NCI-H748 (cell line): ENCODE data around the gene TLE4.
"Not testable (repeated sequence)": the region's sequence is repeated elsewhere in the genome, so short reads cannot be mapped to it uniquely, and the experiment has no call there.

ENCODE experiments used
- DNase-seq: peaks from one replicate; lab custom pipeline; 2025; ENCODE audit not compliant: unreplicated experiment; lab: John Stamatoyannopoulos, UW

Gene TLE4

DNA sequence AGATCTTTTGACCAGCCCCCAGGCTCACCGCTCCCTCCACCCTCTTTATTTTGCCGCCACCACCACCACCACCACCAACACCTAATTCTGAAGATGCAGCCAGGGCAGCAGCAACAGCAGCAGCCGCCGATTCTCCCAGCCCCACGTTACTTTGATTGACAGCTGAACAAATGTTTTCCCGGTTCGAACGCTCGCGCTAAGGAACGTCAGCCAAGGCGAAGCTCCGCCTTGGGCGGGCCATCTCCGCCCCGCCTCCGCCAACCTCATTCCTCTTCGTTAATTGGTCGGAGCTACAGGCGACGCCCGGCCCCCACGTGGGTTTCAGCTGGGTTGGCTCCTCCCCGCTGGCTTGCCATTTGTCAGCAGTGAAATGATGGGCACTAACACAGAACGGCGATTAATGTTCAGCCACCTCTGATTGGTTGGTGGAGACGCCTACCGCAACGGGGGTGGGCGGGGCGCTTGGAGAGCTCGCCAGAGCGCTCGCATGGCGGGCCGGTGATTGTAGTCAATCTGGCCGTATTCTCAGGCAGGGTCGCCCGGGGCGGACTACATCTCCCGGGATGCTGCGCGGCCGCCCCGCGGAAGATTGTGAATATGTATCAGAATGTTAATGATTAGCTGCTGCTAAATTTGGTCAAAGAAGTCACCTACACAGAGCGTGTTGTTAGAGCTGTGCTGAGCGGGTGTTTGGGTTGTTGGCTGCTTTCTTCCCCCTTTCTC lies at the start of gene TLE4:
Gene TLE4, plus strand, starts transcription at position 657 of the 723 bp plus-strand sequence. CDS start 826 bp downstream, outside the sequence.
- DNase-seq = peak; percentile 100

DNA sequence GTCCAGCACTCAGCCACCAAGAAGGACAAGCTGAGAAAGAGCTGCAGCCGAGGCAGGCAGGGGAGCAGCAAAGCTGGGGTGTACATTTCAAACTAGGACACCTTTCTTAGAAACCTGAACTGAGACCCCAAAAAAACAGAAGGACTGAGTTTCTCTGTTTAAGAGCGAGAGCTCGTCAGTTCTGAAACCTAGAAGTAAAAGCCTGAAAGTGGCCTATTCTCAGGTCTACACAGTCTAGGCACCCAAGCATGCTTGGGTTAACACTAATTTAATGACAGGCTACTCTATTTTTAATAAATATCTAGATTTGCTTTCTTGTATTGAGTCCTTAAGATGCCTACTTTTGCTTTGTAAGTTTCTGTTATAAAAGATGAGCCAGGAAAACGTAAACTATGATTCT lies 49.0 kb upstream of the TLE4 start:
- no peak for DNase-seq

DNA sequence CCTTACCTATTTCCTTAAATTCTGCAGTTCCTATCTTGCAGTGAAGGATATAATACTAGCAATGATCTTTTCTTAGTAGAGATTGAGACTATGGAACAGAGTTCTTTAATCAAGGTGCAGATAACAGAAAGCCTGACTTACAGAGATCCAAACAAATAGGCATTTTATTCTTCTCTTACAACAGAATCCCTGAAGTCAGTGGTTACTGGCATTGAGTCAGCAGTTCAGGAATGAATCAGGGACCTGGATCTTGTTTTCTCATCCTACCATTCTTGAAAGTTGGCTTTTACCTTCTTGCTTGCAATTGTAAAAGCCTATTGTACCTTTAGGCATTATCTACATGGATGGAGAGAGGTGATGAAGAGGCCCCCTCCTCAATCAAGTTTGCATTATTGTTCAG lies 47.5 kb upstream of the TLE4 start:
- no peak for DNase-seq

DNA sequence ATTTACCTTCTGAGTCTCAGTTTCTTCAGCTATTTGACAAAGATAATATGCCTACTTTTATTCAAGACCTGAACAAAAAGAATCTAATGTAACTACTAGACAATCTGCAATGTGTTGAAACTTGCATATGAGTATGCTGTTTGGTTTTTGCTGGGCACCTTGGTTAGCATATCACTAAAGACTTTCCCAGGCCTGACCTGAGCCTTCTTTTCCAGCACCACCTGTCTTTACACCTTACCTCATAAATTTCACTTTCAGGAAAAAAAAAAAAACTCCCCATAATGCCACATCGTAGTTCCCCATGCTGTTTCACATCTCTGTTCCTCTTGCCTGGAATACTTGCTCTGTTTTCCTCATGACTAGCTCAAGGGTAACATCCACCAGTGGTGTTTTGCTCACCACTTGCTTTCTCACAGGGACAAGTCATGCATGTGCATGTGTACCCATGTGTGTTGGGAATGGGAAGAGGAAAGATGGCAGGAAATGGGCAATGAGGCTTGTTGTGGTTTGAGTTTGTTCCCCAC lies 45.6 kb upstream of the TLE4 start:
- DNase-seq = no peak

DNA sequence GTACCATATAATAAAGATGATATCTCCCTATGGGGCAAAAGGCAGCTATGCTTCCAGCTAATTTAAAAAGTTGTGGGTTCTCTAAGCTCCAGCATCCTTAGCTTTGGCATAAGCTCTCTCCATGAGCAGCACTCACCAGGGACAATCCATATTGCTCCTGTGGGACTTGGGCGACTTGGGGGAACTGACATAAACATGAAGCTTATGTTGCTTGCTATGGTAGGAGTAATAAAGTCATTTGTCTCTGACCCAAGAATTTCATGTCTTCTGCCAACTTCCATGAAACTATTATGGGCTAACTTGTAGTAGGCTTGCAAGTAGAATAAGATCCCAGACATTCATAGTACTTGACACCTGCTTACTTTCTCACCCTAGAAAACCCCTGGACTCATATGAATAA lies 36.2 kb upstream of the TLE4 start:
- DNase-seq = no peak

DNA sequence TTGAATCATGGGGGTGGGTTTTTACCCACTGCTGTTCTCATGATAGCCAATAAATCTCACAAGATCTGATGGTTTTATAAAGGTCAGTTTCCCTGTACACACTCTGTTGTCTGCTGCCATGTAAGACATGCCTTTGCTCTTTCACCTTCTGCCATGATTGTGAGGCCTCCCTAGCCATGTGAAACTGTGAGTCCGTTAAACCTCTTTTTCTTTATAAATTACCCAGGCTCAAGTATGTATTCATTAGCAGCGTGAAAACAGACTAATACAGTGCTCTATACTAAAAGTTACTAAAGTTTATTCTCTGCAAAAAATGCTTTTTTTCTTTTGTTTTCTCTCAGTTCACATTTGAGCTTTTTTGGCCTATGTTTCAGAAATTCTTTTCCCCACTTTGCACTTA lies 33.9 kb upstream of the TLE4 start:
- DNase-seq = no peak

DNA sequence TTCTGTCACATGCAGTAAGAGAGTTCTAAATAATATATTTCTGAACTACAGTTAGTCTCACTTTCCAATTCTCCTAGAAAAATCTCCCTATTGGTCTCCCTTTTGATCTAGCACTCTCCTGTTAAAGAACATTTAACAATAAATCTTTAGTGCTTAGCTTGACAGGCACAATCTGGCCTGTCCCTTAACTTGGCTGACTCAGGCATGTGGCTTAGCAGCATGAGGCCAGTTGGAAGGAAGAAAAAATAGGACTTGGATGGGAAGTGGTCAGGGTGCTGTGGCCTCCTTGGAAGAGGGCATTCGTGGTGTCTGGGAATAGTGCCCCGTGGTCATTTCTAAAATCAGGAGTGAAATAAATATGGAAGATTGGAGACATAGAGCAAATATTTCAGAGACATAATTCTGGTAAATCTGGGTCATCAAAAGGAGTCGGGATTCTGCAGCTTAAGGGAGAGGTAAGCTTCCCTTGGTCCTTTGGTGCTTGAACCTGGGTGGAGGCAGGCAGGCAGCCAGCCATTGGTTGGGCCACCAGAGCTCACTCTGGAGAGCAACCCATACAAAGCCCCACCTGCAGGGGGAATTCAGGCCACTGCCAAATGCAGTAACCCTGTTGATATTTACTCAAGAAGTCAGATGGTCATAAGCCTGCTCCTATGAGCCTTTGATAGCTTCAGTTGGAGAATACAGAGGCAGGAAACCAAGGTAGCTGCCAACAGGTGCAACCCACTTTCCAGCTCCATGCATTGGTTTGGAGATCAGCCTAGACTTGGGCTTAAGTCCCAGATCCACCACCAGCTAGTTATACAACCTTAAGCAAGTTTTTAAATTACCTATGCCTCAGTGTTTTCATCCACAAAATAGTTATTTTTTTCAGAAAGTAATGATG lies 28.8 kb upstream of the TLE4 start:
- DNase-seq = peak; percentile 17

DNA sequence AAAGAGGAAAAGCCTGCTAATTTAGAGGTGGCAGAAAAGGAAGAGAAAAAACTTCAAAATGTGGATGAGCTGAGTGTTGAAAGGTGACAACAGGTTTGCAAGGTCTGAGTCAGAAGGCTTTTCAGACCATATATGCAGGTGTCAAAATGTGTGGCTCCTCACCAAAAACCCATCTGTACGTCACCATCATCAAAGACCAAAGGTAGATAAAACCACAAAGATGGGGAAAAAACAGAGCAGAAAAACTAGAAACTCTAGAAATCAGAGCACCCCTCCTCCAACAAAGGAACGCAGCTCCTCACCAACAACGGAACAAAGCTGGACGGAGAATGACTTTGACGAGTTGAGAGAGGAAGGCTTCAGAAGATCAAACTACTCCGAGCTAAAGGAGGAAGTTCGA lies 27.4 kb upstream of the TLE4 start:
- DNase-seq = not testable (repeated sequence)

DNA sequence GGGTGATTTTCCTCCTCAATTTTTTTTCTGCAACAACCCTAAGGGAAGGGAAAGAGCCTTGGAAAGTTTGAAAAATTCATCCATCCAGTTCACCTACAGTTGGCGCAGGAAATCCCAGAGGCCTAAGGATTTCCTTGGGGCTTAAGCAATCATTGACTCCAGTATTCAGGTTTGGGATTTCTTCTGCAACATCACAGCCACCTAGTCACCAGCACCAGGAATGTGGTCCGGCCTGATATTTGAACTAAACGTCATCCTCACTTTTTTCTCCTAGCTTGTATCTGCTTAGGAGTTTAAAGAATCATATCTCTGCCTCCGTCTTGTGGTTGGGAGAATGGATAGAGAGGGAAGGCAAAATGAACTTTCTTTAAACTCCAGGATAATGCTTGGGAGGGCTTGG lies 20.2 kb upstream of the TLE4 start:
- DNase-seq = no peak

DNA sequence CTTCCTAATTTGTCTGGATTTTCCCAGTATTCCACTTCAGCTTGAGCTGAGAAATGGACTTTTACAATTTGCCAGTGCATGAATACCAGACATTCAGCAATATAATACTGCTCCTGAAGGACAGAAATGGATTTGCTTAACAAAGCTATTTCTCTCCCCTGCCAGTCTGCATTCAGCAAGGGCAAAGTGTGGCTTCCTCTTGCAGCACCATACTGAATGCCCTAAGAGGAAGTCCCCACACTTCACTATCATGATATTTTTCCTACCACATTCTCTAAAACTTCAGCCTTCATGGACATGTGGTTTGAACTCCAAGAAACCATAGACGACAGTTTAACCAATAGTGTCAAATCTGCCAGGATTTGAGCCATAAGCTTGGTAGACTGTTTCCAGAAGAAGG lies 19.8 kb upstream of the TLE4 start:
- no peak for DNase-seq

DNA sequence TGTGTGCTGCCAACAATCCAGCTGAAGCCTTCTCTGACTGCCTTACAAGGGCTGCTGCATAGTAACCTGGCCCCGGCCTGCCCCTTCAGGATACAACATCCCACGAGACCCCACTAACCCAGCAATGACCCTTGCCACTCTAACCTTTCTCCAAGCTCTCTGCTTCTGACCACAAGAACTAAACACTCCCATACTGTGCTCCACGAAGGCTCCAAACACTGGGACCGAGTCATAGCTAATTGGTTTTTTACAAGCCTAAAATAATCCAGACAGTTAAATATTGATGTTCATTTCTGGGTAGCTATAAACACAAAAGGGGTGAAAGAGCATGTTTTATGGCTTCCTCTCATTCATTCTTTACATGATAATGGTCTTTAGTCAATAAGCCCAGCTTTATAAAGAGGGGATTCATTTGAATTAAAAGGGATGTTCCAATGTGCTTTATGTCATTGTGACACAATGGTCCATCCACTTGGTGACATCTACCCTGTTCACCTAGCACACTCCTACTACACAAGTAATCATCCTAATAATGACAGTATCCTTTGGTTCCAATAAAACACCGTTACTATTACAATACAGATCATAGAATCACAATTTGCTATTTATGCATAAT lies 16.2 kb upstream of the TLE4 start:
- peak; percentile 67 for DNase-seq

DNA sequence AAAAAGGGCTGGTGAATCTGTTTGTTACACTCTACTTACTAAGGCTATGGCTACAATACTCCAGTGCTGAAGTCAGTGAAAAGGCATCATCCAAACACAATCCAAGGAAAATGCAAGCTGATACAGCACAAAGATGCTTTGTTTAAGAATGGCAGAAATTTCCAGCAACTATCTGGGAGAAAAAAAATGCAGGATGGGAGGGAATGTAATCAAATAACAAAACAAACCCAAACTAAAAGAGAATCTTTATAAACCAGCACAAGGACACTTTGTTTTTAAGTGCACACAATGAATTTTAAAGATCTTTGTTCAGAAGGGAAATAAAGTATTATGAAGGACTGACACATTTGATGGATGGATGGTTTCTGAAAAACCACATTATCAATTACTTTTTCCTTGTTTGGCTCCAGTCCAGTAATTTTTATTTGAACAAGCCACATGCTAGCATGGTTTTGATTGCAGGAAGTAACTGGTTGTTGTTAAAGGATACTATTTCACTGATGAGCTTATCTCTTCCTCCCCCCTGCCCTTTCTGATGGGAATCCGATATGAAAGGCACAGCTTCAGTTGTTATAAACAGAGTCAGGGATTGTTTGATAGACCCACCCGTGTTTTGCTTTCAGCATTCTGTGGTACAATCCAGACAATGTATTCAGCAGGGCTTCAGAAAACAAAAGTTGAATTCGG lies 12.1 kb upstream of the TLE4 start:
- peak; percentile 94 for DNase-seq

DNA sequence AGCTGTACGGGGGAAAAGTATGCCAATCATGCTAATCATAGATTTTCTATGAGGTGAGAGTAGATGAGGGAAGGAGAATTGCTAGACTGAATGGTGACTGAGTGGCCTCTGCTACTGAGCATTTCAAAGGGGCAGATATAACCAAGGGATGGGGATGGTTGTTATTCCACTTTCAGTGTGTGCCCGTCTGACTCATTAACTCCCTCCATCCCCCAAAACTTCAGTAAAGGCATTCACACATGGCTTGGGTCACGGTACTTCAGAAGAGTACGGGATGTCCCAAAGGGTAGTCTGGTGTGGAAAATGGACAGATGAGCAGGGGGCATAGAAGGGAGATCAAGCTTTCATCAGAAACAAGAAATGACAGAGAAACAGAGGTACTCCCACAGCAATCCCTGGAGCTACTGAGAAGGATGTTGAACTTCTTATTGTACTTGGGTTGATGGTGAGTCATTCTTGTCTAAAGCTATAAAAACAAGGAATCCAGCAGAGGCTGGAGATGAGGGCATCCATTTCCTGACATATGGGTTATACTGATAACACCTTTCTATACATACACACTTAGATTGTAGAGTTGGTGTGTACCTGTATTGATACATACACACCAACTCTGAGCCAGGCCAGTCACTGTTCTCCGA lies 8.9 kb upstream of the TLE4 start:
- no peak for DNase-seq

DNA sequence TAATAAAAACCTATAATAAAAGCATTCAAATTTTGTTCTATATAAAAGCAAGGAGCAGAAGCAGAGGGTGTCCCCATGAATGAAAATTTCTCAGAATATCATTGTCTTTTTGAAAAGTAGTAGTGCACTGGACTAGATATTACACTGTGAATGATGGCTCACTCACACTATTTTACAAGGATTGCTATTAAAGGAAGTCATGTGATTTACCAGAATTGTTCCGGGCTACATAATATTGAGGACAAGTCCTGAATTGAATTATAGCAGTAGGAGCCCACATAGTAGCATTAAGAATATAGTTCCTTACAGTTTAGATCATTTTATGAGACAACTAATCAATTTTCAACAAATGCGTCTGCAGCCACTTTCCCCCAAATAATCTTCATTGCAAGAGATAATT lies 7.7 kb upstream of the TLE4 start:
- DNase-seq = no peak

DNA sequence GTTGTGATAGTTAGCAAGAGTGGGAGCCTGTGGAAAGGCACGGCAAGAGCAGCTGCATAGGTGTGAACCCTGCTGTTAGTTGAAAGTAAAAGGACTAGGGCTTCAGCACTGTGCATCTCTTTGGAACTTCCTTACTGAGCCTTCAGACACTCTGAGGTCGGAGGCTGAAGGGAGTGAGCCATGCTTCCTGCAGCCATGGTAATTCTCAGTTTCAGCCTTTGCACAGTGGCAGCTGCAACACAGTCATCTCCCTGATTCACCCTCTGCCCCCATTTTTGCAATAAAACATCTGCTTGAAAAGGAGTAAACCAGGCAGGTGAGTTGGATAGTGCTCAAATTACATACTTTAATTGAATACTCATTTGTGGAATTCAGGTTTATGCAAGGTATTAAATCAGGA lies 6.5 kb upstream of the TLE4 start:
- peak; percentile 76 for DNase-seq

DNA sequence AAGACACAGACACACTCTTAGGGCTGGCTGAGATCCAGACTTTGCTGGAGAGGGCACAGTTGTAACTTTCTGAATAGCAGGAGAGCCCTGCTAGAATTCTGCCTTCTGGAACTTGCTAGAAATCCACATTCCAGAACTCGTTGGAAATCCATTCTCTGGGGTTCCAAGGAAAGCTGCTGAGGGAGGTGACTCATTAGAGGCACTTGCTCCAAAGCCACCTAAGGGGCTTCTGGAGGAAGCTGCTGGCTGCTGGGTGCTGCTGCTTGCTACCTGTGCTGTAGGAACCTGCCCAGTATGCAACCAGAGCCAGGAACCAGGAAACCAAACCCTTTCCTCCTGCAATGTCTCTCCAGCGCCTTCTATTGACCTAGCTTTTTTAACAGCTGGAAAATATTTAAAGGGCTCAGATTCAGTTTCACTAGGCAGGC lies 4.1 kb upstream of the TLE4 start:
- peak; percentile 34 for DNase-seq

DNA sequence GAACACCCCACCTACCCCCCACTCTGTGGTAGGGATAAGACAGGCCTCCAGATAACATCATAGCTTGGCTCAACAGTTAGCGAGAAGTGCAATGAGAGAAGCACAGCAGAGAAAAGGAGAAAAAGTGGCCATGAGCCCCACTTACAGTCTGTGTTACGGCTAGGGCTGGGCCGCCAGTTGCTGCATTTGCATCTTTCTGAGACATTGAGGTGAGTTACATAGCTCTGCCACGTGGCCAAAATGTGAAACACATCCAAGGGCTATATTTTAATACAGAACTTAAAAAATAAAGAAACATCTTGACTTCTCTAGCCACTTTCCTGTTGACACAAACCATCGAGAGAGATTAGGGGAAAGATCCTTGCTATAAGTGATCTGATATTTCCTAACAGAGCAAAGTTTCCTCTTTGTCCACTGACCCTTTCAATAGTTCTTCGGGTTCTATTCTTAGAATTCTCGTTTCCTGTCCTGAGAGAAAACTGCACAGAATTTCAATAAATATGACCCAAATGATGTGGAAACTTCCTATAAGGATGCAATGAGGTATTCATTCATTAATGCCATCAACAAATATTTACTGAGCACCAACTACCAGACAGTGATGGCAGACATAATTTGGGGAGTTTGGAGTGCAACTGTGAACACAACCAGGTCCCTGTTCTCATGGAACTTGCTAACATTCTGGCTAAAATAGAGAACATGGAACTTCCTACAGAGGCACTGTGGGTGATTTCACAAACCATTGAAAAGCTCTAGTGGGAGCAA lies 3.2 kb upstream of the TLE4 start:
- DNase-seq = peak; percentile 16

DNA sequence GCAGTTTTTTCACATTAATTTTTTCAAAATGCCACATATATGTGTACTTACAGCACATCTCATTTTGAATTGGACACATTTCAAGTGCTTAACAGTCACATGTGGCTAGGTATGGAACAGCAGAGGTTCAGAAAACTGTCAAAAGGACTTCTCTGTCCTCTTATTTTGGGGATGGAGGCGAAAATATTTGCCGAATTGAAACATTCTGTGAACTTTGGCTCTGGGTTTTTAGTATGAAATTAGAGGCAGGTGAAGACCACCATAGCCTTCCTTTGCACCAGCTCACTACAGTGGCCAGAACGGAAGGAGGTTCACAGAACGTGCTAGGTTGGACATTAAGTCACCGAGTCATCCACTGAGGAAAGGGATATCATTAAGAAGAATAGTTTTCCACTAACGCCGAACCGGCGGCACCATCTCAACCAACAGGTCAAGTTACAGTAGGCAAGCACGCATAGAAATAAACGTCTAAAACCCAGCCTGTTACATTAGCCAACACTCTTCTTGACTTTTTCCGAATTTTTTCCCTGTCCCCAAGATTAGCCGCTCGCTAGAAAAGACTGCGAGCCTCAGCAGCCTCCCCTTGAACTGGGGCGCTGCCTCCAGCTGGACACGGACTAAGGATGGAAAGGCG lies 1.8 kb upstream of the TLE4 start:
- peak; percentile 28 for DNase-seq
